Ureter (tissue), 1 donor: Measurements from ENCODE around the gene CHD2. TPM values are rescaled to one million over a fixed set of nuclear protein-coding genes. Genes with fewer than 3 reads are reported as not detected.

Experiments used
- DNase-seq: peaks from one replicate; pipeline ENCODE4 v3.0.0-alpha.2; 2020; ENCODE audit warnings: low spot score
- total RNA-seq: library from RNA; stranded (reverse); gene quantifications from one replicate; pipeline ENCODE4 v1.2.4, GENCODE V29; 2023
- donor health status: DM: yes; HTN: yes; CAD: no.

The CHD2 gene
- total RNA-seq, 1 donor from 2014 or later = 193 TPM

DNA sequence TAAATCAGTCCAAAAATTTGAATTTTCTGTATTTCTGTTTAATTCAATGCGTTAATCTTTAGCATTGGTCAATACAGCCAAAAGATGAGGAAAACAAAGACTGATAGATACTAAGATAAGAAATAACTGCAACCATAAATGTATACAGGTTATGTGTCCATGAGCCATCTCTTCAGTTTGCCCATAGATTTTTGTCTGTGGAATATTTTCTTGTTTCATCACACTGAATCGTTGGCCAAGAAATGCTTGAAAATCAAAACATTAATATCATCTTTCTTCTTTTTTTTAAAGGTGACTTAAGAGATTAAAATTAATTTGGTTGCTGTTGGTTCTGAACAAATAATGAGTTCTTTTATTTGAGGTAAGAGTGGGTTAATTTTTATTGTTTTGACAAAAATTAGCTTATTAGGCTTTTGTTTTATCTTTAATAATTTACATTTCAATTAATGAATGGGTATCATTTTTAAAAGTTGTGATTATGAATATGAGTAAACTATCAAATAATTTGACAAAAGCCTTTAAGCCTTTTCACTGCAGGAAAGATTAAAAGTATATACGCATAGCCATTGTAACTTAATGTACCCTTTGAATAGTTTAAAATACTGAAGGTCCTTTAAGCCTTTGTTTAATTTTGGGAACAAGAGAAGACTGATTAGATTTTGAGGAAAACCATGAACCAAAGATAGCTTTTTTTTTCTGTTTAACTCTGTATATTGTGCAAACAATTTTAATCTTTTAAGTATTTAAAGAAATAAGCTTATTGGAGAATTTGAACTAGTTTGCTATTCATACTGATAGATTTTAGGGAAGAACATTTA is 14.7 kb upstream of the CHD2 start:
- no peak for DNase-seq

DNA sequence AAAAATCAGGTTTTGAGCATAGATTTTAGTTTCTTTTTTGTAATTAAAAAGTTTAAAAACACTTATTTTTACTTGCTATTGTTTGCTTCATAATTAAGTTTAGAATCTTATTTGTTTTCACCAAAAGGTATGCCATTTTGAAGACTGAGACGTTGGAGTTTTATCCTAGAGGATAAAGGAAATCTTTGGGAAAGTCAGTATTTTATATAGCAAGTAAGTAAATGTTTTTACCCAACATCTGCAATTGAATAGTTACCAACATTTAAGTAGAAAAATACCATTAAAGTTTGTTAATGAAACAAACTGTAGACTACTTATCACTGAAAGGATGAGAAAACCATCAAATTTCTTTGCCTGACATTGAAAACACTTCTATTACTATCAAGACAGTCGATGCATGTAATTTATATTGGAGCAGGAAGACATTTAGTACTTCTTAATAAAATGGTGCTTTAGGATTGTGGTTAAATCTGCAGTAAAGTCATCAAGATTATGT is 14.0 kb upstream of the CHD2 start:
- no peak for DNase-seq

DNA sequence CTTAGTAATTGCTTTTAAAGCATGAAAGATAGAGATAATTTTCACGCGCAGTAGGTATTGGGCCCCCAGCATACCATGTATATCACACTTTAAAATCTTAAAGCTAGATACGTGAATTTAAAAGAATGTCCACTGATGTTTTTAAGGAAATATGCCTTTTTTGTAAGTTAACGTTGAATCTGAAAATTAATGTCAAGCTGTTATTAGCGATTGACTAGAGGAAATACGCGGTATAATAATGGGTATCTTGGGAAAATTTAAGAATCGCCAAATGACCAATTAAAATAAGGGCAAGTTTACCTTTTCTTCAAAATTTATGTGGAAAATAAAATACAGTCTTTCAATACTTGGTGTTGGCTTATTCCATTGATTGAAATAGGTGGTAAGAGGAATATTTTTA is 13.3 kb upstream of the CHD2 start:
- no peak for DNase-seq

GRCh38 chr15:92887869-92888268 is 12.3 kb upstream of the CHD2 start:
- no peak for DNase-seq

GRCh38 chr15:92889390-92890107 is 10.6 kb upstream of the CHD2 start:
- DNase-seq = no peak

DNA sequence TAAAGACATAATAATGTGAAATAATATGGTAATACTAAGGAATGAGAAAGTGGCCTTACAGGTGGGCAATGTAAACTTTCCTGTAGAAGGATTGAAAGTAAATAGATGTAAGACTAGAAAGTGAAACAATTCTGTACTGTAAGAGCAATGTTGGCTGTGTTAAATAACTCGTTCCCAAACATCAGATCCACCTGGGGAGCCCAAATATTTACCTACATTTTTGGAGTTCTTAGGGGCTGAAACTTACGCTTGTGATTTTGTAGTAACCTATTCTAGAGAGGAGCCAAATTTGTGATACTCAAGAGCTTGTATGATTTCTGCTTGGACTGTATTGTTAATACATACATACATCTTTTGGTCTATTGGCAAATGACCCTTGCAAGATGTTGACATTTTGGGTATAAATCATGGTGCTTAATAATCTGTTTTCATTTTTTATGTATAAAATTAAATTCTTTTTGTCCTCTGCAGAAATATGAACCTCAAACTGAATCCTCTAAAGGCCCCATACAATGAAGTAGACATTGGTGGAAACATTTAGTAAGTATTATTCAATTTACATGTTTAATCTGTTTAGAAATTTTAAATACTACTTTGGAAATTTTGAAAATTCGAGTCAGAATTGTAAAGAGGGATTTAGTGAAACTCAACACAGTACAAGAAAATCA is 8.5 kb upstream of the CHD2 start:
- DNase-seq = no peak

GRCh38 chr15:92892201-92892555 is 7.9 kb upstream of the CHD2 start:
- no peak for DNase-seq

GRCh38 chr15:92893200-92893599 is 6.9 kb upstream of the CHD2 start:
- DNase-seq = no peak

DNA sequence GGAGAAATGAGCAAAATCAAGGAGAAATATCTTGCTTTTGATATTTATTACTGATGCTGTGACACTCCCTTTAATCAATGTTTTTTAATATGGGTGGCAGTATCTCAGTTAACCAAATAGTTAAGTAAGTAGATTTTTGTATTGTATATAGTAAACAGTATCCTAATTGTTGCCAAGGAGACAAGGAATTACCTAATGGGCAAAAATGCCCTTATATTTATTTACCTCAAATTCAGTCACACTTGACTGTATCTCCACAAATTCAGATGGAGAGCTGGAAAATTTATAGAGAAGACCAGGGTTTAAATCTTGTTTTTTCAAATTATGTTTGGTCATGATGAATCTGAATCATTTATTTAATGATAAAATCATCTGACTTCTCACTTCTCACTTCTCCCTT is 3.6 kb upstream of the CHD2 start:
- no peak for DNase-seq

DNA sequence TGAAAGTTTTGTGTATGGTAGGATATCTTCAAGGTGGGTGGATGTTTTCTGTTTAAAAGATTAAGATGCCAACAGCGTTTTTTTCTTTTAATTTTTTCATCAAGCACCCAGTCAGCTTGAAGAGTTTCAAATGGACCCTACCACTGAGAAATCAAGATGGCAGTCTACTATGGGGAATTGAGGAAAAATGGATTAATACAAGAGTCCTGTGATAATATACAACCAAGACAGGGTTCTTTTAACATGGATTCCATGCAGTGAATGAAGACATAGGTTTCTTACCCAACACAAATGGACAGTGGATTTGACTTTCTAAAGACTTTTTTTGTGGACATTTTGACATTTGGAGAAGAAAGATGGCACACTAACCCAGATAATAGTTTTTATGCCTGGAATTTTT is 2.5 kb upstream of the CHD2 start:
- DNase-seq = no peak

- DNase-seq = no peak
Observed at GRCh38 chr15:92898988-92899582, 1.0 kb upstream of the CHD2 start.

GRCh38 chr15:92899601-92899947 is 550 bp upstream of the CHD2 start:
- no peak for DNase-seq

GRCh38 chr15:92900731-92901071 is 577 bp downstream of the CHD2 start:
- no peak for DNase-seq

DNA sequence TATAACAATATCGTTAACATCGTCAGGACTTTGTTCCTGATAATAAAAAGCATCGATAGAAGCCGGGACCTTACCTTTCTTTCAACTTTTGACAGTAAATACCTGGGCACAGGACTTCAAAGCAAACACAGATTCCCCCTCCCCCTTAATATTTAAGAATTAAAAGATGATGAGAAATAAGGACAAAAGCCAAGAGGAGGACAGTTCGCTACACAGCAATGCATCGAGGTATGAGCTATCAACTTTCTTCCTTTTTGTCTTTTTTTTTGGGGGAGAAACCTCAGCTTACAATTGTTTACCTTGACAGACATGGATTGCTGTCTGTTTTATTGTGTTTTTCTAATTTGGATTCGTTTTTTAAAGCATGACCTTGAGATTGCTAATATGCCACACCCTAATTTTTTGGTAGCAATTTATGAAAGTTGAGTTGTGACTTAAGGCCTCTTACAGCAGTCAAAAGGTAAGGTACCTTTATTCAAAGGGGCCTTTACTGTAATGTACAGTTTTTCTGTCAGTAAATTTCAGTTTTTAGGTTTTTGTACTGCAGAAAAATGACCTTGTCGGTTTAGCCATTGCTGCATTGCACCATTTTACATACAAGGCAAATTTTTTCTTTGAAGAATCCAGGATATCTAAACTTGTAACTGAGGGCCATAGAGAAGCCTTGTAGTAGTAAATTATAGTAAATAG is 1.1 kb downstream of the CHD2 start:
- DNase-seq = no peak

GRCh38 chr15:92901995-92902394 is 1.9 kb downstream of the CHD2 start:
- no peak for DNase-seq

GRCh38 chr15:92902737-92903593 is 2.8 kb downstream of the CHD2 start:
- no peak for DNase-seq

- DNase-seq = no peak
Observed at GRCh38 chr15:92903631-92903965, 3.5 kb downstream of the CHD2 start.

DNA sequence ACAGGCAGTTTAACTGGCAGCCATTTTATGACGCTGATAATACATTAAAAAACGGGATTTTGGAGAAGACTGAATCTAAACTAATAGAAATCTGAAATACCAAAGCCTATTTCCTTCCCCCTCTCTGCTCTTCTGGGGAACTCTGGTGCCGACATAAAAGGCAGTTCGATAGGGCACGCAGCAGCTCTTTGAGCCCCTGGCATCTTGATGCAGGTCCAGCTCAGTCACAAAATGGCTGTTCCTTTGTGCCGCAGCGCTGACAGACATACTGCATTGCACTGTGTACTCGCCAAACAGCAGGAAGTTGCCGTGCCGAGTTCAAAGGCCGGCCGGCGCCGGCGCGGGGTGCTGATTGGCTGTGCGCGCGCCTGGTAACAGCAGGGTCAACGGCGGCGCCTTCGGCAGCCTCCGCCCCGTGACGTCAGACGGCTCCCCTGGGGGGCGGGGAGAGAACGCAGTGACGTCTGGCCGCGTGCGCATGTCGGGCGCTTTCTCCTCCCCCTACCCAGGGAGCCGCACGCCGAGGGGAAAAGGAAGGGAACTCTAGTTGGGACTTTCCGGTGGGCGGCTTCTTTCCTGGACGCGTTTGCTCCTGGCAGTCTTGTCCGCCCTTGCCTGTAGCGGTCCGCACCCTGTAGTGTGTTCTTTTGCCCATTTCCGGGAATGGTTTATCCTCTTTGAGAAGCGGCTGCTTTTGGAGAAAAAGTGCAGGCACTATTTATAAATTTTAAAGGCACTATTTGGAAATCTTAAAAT is 4.0 kb downstream of the CHD2 start:
- DNase-seq = peak; percentile 99

GRCh38 chr15:92904722-92905571 is 4.8 kb downstream of the CHD2 start:
- DNase-seq = no peak
